HCT116 (cell line): Measurements from ENCODE around the gene ZC3HAV1. TPM values are rescaled to one million over a fixed set of nuclear protein-coding genes. Genes with fewer than 3 reads are reported as not detected.

Experiments used
- ATAC-seq: fragments of 200-7000 bp; cut with Tn5 transposase; 2 replicates; pipeline ENCODE4 v1.9.1; 2020; ENCODE audit warnings: mild to moderate bottlenecking, moderate library complexity
- BruUV-seq: library from RNA; stranded (reverse); fragments of 400-500 nt; replicated peaks from 2 replicates; lab custom pipeline; 2021; lab: Mats Ljungman, UMichigan
- CTCF ChIA-PET: fragments of 300-600 bp; sonication (Branson Sonifier 250); formaldehyde crosslinking; loops from one replicate; lab custom pipeline; 2021; ENCODE audit warnings: antibody characterized with exemption; lab: Charles Lee
- POLR2A ChIA-PET: fragments of 300-600, 350-600 bp; sonication (Branson Sonifier 250); formaldehyde crosslinking; loops from one replicate; lab custom pipeline; 2021; ENCODE audit warnings: antibody characterized with exemption; lab: Charles Lee
- RAD21 ChIA-PET, 2 experiments: fragments of 300-600 bp; sonication (Branson Sonifier 250); formaldehyde crosslinking; loops; one replicate each; lab custom pipeline; 2023; ENCODE audit warnings: low total read pairs in 2 of 2; ENCODE audit not compliant: uncharacterized antibody in 2 of 2, unreplicated experiment in 2 of 2, low non-redundant PET in 1 of 2; lab: Charles Lee
- DNase-seq: peaks from one replicate; pipeline ENCODE4 v3.0.0-alpha.2; 2010; ENCODE audit warnings: low read depth, low spot score
- H2AFZ ChIP-seq: fragments of 200-600 bp; shearing (Covaris generic), sonication (generic); 2 replicates; pipeline ENCODE4 v1.6.1; 2017; ENCODE audit warnings: low read depth, mixed run types, mixed read lengths, antibody characterized with exemption, low read length; ENCODE audit not compliant: poor library complexity, severe bottlenecking
- H3K27ac ChIP-seq: 2 replicates; pipeline ENCODE4 v1.5.1; 2012; ENCODE audit warnings: low read depth, low read length
- H3K27me3 ChIP-seq: fragments of 200-600 bp; sonication (generic); 2 replicates; pipeline ENCODE4 v1.6.1; 2016; ENCODE audit warnings: mixed run types, low read length, mixed read lengths; ENCODE audit not compliant: insufficient read depth
- H3K36me3 ChIP-seq, 2 experiments: fragments of 200-500 bp in 1 of 2; fragments of 200-600 bp in 1 of 2; sonication (Bioruptor generic) in 1 of 2; sonication (generic) in 1 of 2; 2 replicates each; pipeline versions ENCODE4 v1.5.1 to v1.6.1; 2014 to 2016; ENCODE audit warnings: low read length in 2 of 2, inconsistent platforms in 1 of 2, mixed read lengths in 1 of 2, mixed run types in 1 of 2; ENCODE audit not compliant: insufficient read depth in 2 of 2, control insufficient read depth in 1 of 2
- H3K4me1 ChIP-seq, 2 experiments: fragments of 200-600 bp in 1 of 2; sonication (generic) in 1 of 2; 2 replicates each; pipeline versions ENCODE4 v1.5.1 to v1.6.1; 2012 to 2017; ENCODE audit warnings: low read length in 2 of 2, inconsistent platforms in 1 of 2, mild to moderate bottlenecking in 1 of 2, mixed read lengths in 1 of 2, mixed run types in 1 of 2, moderate library complexity in 1 of 2; ENCODE audit not compliant: insufficient read depth in 2 of 2, control insufficient read depth in 1 of 2
- H3K4me2 ChIP-seq: fragments of 200-600 bp; sonication (generic); 2 replicates; pipeline ENCODE4 v1.6.1; 2017; ENCODE audit warnings: mixed run types, low read length, mixed read lengths
- H3K4me3 ChIP-seq, 2 experiments: fragments of 200-600 bp in 1 of 2; sonication (generic) in 1 of 2; replicated peaks in 1 of 2; 2 replicates each; pipeline ENCODE4 v1.5.1; 2011 to 2016; ENCODE audit warnings: low read length in 2 of 2, control low read depth in 1 of 2, low read depth in 1 of 2, mild to moderate bottlenecking in 1 of 2, mixed read lengths in 1 of 2, mixed run types in 1 of 2
- H3K79me2 ChIP-seq: fragments of 200-600 bp; sonication (generic); 2 replicates; pipeline ENCODE4 v1.6.1; 2017; ENCODE audit warnings: mild to moderate bottlenecking, mixed run types, low read length, moderate library complexity, mixed read lengths; ENCODE audit not compliant: insufficient read depth
- H3K9ac ChIP-seq: fragments of 200-600 bp; sonication (generic); 2 replicates; pipeline ENCODE4 v1.6.1; 2016; ENCODE audit warnings: low read length, mixed read lengths
- H3K9me2 ChIP-seq: fragments of 200-600 bp; sonication (generic), shearing (Covaris generic); 2 replicates; pipeline ENCODE4 v1.6.1; 2017; ENCODE audit warnings: mixed run types, mild to moderate bottlenecking, moderate library complexity; ENCODE audit not compliant: insufficient read depth
- H3K9me3 ChIP-seq, 2 experiments: fragments of 200-500 bp in 1 of 2; fragments of 200-600 bp in 1 of 2; sonication (Bioruptor generic) in 1 of 2; sonication (generic) in 1 of 2; 2 replicates each; pipeline ENCODE4 v1.6.1; 2014 to 2017; ENCODE audit warnings: low read length in 2 of 2, mixed read lengths in 2 of 2, inconsistent platforms in 1 of 2, low read depth in 1 of 2, mild to moderate bottlenecking in 1 of 2, mixed run types in 1 of 2, moderate library complexity in 1 of 2; ENCODE audit not compliant: control insufficient read depth in 1 of 2, insufficient read depth in 1 of 2
- H4K20me1 ChIP-seq: fragments of 200-600 bp; sonication (generic), shearing (Covaris generic); 2 replicates; pipeline ENCODE4 v1.6.1; 2017; ENCODE audit warnings: mixed run types, mild to moderate bottlenecking, moderate library complexity; ENCODE audit not compliant: insufficient read depth
- ATF3 ChIP-seq: IDR thresholded peaks from 2 replicates; pipeline ENCODE4 v1.6.1; 2012
- CBX3 ChIP-seq: IDR thresholded peaks from 2 replicates; pipeline ENCODE4 v1.6.1; 2012; ENCODE audit warnings: low read depth
- CEBPB ChIP-seq: IDR thresholded peaks from 2 replicates; pipeline ENCODE4 v1.6.1; 2012; ENCODE audit warnings: low read depth
- CTCF ChIP-seq, 3 experiments: fragments of 200-600 bp in 1 of 3; sonication (generic) in 1 of 3; IDR thresholded peaks in 2 of 3; conservative IDR thresholded peaks in 1 of 3; 2 replicates each; pipeline ENCODE4 v1.5.1; 2012 to 2017; ENCODE audit warnings: low read depth in 2 of 3, low read length in 2 of 3, antibody characterized with exemption in 1 of 3, borderline replicate concordance in 1 of 3, control low read depth in 1 of 3, mild to moderate bottlenecking in 1 of 3, mixed read lengths in 1 of 3, mixed run types in 1 of 3, moderate library complexity in 1 of 3; ENCODE audit not compliant: insufficient read depth in 1 of 3
- EGR1 ChIP-seq: IDR thresholded peaks from 2 replicates; pipeline ENCODE4 v1.6.1; 2012; ENCODE audit warnings: low read depth
- EZH2 ChIP-seq: fragments of 200-600 bp; sonication (generic); IDR thresholded peaks from 2 replicates; pipeline ENCODE4 v1.6.1; 2017; ENCODE audit warnings: antibody characterized with exemption, mixed run types
- JUND ChIP-seq: IDR thresholded peaks from 2 replicates; pipeline ENCODE4 v1.6.1; 2012
- MAX ChIP-seq: IDR thresholded peaks from 2 replicates; pipeline ENCODE4 v1.6.1; 2012
- REST ChIP-seq: IDR thresholded peaks from 2 replicates; pipeline ENCODE4 v1.6.1; 2012; ENCODE audit warnings: low read depth
- ZNF274 ChIP-seq: fragments of 200-500 bp; sonication (Bioruptor generic); IDR thresholded peaks from 2 replicates; pipeline ENCODE4 v1.6.1; 2014; ENCODE audit warnings: mild to moderate bottlenecking, low read depth, low read length, inconsistent platforms
- intact Hi-C: fragments of 100-400 bp; cut with micrococcal nuclease; formaldehyde crosslinking; loops from 2 replicates; pipeline ENCODE4 v1.10.0; 2022
- total RNA-seq: library from RNA; stranded (reverse); gene quantifications from one replicate; pipeline ENCODE4 v1.2.1, GENCODE V29; 2021; ENCODE audit not compliant: unreplicated experiment

ZC3HAV1 gene
- total RNA-seq, 1 experiment from 2014 or later, result 23.7 TPM

- Histone ChIP-seq H4K20me1 (no peaks in the 10 kb centered on the region), H3K9me3 (no peaks in the 10 kb centered on the region), H3K9ac (no peak overlapping the region), H3K9me2 (no peaks in the 10 kb centered on the region), H3K4me2 (no peak overlapping the region), H3K4me3 (no peak overlapping the region), H2AFZ (no peak overlapping the region), H3K36me3 (peaks cover 0 to 6% of the 10 kb centered on the region in 2 experiments; a peak in 2 of 4 replicates), H3K27ac (no peak overlapping the region), H3K27me3 (no peaks in the 10 kb centered on the region), H3K79me2 (no peaks in the 10 kb centered on the region), H3K4me1 (peaks cover 3 to 5% of the 10 kb centered on the region in 2 experiments; a peak in 3 of 4 replicates)
- intact Hi-C loops, result no loop called here
- RAD21 ChIA-PET, result no interaction called here
- no TSS peak for BruUV-seq
- CTCF ChIA-PET, result interaction anchor here (0.9 to 2.0 kb wide), 2 partner anchors 24 to 33 kb away, joined by 3 to 6 read pairs; no protein-coding TSS in a partner anchor
- no peak for TF ChIP-seq REST
- no peak for TF ChIP-seq ATF3
- no peak for TF ChIP-seq CBX3
- TF ChIP-seq ZNF274, result no peak
- TF ChIP-seq EGR1, result no peak
- TF ChIP-seq CTCF (IDR thresholded peaks at IDR 0.05 in 2 of 3, conservative IDR thresholded peaks at IDR 0.05 in 1 of 3; ENCODE audit: borderline replicate concordance in 1 of 3, insufficient read depth in 1 of 3, low read depth in 2 of 3, low read length in 2 of 3), result no peak
- TF ChIP-seq EZH2, result no peak
- TF ChIP-seq MAX, result no peak
- TF ChIP-seq CEBPB, result no peak
- TF ChIP-seq JUND, result no peak
- peak; percentile 39; the same call in 1 of the 2 replicates for ATAC-seq
- DNase-seq, result no peak
- POLR2A ChIA-PET, result no interaction called here
Measured at GRCh38 chr7:139041378-139042085, 68.0 kb downstream of the ZC3HAV1 start.
